ENCODE results near the gene DBNL. TPM values are rescaled to one million over a fixed set of nuclear protein-coding genes. Genes with fewer than 3 reads are reported as not detected.
A peak's percentile ranks its signal among the peaks of the same experiment; 100 is the strongest.

The DBNL gene
- total RNA-seq, 4 donors from 2014 or later, result 95.7 to 133 (median 98.2) TPM

GRCh38 chr7:44103566-44103922, 59.0 kb downstream of the DBNL start:
- H3K27me3 ChIP-seq, result peaks cover 6% of the 10 kb centered on the region
- H3K4me1 ChIP-seq, result peaks cover 55% of the 10 kb centered on the region
- TF ChIP-seq POLR2AphosphoS5 (IDR thresholded peaks at IDR 0.05) (no peak), CTCF (IDR thresholded peaks at IDR 0.05) (no peak), POLR2A (IDR thresholded peaks at IDR 0.05) (no peak), EP300 (IDR thresholded peaks at IDR 0.05) (no peak)
- H3K27ac ChIP-seq, result peak overlapping the region; percentile 92
- H3K4me3 ChIP-seq, result peak overlapping the region; percentile 51
- peaks cover 12% of the 10 kb centered on the region for H3K36me3 ChIP-seq
- WGBS, result 80% methylated on average over 2 of the region's 8 CpGs
- no peaks in the 10 kb centered on the region for H3K9me3 ChIP-seq
- no peak for DNase-seq (ENCODE audit: low spot score in 2 of 2)

- peak within 1 kb of the TSS; percentile 92 for H3K27ac ChIP-seq
- H3K4me1 ChIP-seq, result peaks cover 55% of the 10 kb centered on the region
- no peaks in the 10 kb centered on the region for H3K9me3 ChIP-seq
- TF ChIP-seq CTCF (IDR thresholded peaks at IDR 0.05) (no peak), POLR2A (IDR thresholded peaks at IDR 0.05) (no peak), EP300 (IDR thresholded peaks at IDR 0.05) (no peak), POLR2AphosphoS5 (IDR thresholded peaks at IDR 0.05) (no peak)
- no peak for DNase-seq (ENCODE audit: low spot score in 2 of 2)
- peak within 1 kb of the TSS; percentile 51 for H3K4me3 ChIP-seq
- H3K36me3 ChIP-seq, result peaks cover 12% of the 10 kb centered on the region
- H3K27me3 ChIP-seq, result peaks cover 6% of the 10 kb centered on the region
- 8% methylated on average over 54 of the region's 87 CpGs for WGBS
Measured at GRCh38 chr7:44103923-44104859, 59.7 kb downstream of the DBNL start, which contains the start of gene AEBP1. TSS of gene AEBP1 (plus strand) at chr7:44104345. CDS start at chr7:44104666, 321 bp downstream.

- H3K4me3 ChIP-seq, result peak overlapping the region; percentile 51
- WGBS, result 22% methylated on average over 18 of the region's 28 CpGs
- H3K27ac ChIP-seq, result peak overlapping the region; percentile 92
- H3K36me3 ChIP-seq, result peaks cover 21% of the 10 kb centered on the region
- H3K9me3 ChIP-seq, result no peaks in the 10 kb centered on the region
- no peak for DNase-seq (ENCODE audit: low spot score in 2 of 2)
- peaks cover 54% of the 10 kb centered on the region for H3K4me1 ChIP-seq
- H3K27me3 ChIP-seq, result peaks cover 6% of the 10 kb centered on the region
- TF ChIP-seq POLR2AphosphoS5 (IDR thresholded peaks at IDR 0.05) (peak in 2 of 3 donors; percentile 9 to 44), POLR2A (IDR thresholded peaks at IDR 0.05) (no peak), EP300 (IDR thresholded peaks at IDR 0.05) (no peak), CTCF (IDR thresholded peaks at IDR 0.05) (no peak)
Measured at GRCh38 chr7:44104860-44105771, 60.6 kb downstream of the DBNL start.

GRCh38 chr7:44105832-44106231, 61.3 kb downstream of the DBNL start:
- DNase-seq (ENCODE audit: low spot score in 2 of 2), result no peak
- 54% methylated on average over 2 of the region's 2 CpGs for WGBS
- H3K4me3 ChIP-seq, result peak overlapping the region; percentile 51

More at GRCh38 chr7:44105832-44106231, 61.3 kb downstream of the DBNL start:
- no peak for TF ChIP-seq EP300 (IDR thresholded peaks at IDR 0.05)
- no peak for TF ChIP-seq POLR2AphosphoS5 (IDR thresholded peaks at IDR 0.05)
- TF ChIP-seq CTCF (IDR thresholded peaks at IDR 0.05), result no peak
- no peak for TF ChIP-seq POLR2A (IDR thresholded peaks at IDR 0.05)
- peaks cover 6% of the 10 kb centered on the region for H3K27me3 ChIP-seq
- H3K36me3 ChIP-seq, result peaks cover 27% of the 10 kb centered on the region
- H3K4me1 ChIP-seq, result peaks cover 54% of the 10 kb centered on the region
- no peaks in the 10 kb centered on the region for H3K9me3 ChIP-seq
- H3K27ac ChIP-seq, result peak overlapping the region; percentile 92
